ENCODE measurements around the gene CLDN19. TPM values are rescaled to one million over a fixed set of nuclear protein-coding genes. Genes with fewer than 3 reads are reported as not detected.
"Not testable (repeated sequence)": the region's sequence is repeated elsewhere in the genome, so short reads cannot be mapped to it uniquely, and the experiment has no call there.

CLDN19 gene
- total and polyA plus RNA-seq, 2 donors, result 0.38 to 0.69 TPM

GRCh38 chr1:42751511-42752070 is 11.6 kb upstream of the CLDN19 start:
- 87% methylated on average over 8 of the region's 8 CpGs for WGBS
- not testable (repeated sequence) for H3K4me3 ChIP-seq (ENCODE audit: low read depth, low read length); H3K36me3 ChIP-seq (ENCODE audit: insufficient read depth); DNase-seq (ENCODE audit: extremely low spot score); H3K27ac ChIP-seq (ENCODE audit: low read depth); H3K4me1 ChIP-seq (ENCODE audit: insufficient read depth)

DNA sequence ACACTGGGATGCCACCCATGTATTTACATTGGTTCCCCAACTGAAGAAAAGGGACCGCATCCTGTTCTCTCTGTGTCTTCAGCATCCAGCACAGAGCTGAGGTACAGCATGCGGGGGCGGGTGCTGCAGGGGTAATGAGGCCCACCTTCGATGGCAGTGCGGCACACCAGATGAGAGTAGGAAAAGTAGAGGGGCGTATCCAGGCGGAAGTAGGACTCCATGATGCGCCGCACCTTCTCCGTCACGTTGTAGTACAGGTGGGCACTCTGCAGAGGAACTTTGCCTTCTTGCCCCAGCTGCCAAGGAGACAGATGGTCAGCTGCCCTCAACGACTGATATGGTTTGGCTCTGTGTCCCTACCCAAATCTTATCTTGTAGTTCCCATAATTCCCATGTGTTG is 10.0 kb upstream of the CLDN19 start:
- Histone ChIP-seq H3K4me1 (ENCODE audit: insufficient read depth) (no peaks in the 10 kb centered on the region), H3K36me3 (ENCODE audit: insufficient read depth) (peaks cover 3% of the 10 kb centered on the region), H3K4me3 (ENCODE audit: low read depth, low read length) (no peak overlapping the region), H3K27ac (ENCODE audit: low read depth) (no peak overlapping the region)
- no peak for DNase-seq (ENCODE audit: extremely low spot score)
- 93% methylated on average over 12 of the region's 12 CpGs for WGBS

- 80% methylated on average over 14 of the region's 14 CpGs for WGBS
- H3K4me1 ChIP-seq (ENCODE audit: insufficient read depth), result no peaks in the 10 kb centered on the region
- no peak for DNase-seq (ENCODE audit: extremely low spot score)
- no peak overlapping the region for H3K27ac ChIP-seq (ENCODE audit: low read depth)
- H3K36me3 ChIP-seq (ENCODE audit: insufficient read depth), result peaks cover 3% of the 10 kb centered on the region
- H3K4me3 ChIP-seq (ENCODE audit: low read depth, low read length), result no peak overlapping the region
Observed at GRCh38 chr1:42748461-42749410, 8.7 kb upstream of the CLDN19 start.

GRCh38 chr1:42748021-42748420 is 8.0 kb upstream of the CLDN19 start:
- peaks cover 3% of the 10 kb centered on the region for H3K36me3 ChIP-seq (ENCODE audit: insufficient read depth)
- no peak for DNase-seq (ENCODE audit: extremely low spot score)
- no peaks in the 10 kb centered on the region for H3K4me1 ChIP-seq (ENCODE audit: insufficient read depth)
- H3K4me3 ChIP-seq (ENCODE audit: low read depth, low read length), result no peak overlapping the region
- WGBS, result 87% methylated on average over 10 of the region's 10 CpGs
- H3K27ac ChIP-seq (ENCODE audit: low read depth), result no peak overlapping the region

DNA sequence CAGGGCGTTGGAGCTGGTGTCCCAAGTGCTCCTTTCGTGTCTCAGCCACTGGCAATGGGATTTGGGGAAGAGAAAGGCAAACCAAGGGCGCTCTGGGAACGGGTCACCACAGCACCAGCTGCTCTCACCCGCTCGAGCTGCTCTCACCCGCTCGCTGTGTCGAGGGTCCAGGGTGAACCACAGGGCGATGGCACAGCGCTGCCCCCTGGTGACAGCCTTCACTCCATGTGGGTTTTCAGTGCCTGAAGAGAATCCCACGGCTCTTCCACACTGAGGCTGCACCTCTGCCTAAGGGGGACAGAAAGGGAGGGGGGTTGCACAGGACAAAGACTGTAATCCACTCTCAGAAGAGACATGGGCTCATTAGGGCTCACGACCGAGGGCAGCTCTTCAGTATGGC is 7.1 kb upstream of the CLDN19 start:
- Histone ChIP-seq H3K27ac (ENCODE audit: low read depth) (no peak overlapping the region), H3K36me3 (ENCODE audit: insufficient read depth) (peaks cover 1% of the 10 kb centered on the region), H3K4me3 (ENCODE audit: low read depth, low read length) (no peak overlapping the region), H3K4me1 (ENCODE audit: insufficient read depth) (no peaks in the 10 kb centered on the region)
- no peak for DNase-seq (ENCODE audit: extremely low spot score)
- 57% methylated on average over 14 of the region's 14 CpGs for WGBS

- no peak for DNase-seq (ENCODE audit: extremely low spot score)
- WGBS, result 91% methylated on average over 12 of the region's 12 CpGs
- no peak overlapping the region for H3K27ac ChIP-seq (ENCODE audit: low read depth)
- H3K4me1 ChIP-seq (ENCODE audit: insufficient read depth), result no peaks in the 10 kb centered on the region
- H3K36me3 ChIP-seq (ENCODE audit: insufficient read depth), result peaks cover 1% of the 10 kb centered on the region
- no peak overlapping the region for H3K4me3 ChIP-seq (ENCODE audit: low read depth, low read length)
Observed at GRCh38 chr1:42746436-42747105, 6.5 kb upstream of the CLDN19 start.

GRCh38 chr1:42745851-42746250 is 5.8 kb upstream of the CLDN19 start:
- 37% methylated on average over 8 of the region's 8 CpGs for WGBS
- Histone ChIP-seq H3K4me3 (ENCODE audit: low read depth, low read length) (no peak overlapping the region), H3K27ac (ENCODE audit: low read depth) (no peak overlapping the region), H3K36me3 (ENCODE audit: insufficient read depth) (peaks cover 1% of the 10 kb centered on the region), H3K4me1 (ENCODE audit: insufficient read depth) (no peaks in the 10 kb centered on the region)
- DNase-seq (ENCODE audit: extremely low spot score), result no peak

GRCh38 chr1:42744148-42744413 is 4.0 kb upstream of the CLDN19 start:
- WGBS, result 94% methylated on average over 9 of the region's 9 CpGs
- no peaks in the 10 kb centered on the region for H3K4me1 ChIP-seq (ENCODE audit: insufficient read depth)
- peaks cover 1% of the 10 kb centered on the region for H3K36me3 ChIP-seq (ENCODE audit: insufficient read depth)
- no peak overlapping the region for H3K4me3 ChIP-seq (ENCODE audit: low read depth, low read length)
- no peak for DNase-seq (ENCODE audit: extremely low spot score)
- H3K27ac ChIP-seq (ENCODE audit: low read depth), result no peak overlapping the region

- Histone ChIP-seq H3K36me3 (ENCODE audit: insufficient read depth) (peaks cover 1% of the 10 kb centered on the region), H3K4me1 (ENCODE audit: insufficient read depth) (no peaks in the 10 kb centered on the region), H3K4me3 (ENCODE audit: low read depth, low read length) (no peak overlapping the region), H3K27ac (ENCODE audit: low read depth) (no peak overlapping the region)
- WGBS, result 74% methylated on average over 21 of the region's 21 CpGs
- DNase-seq (ENCODE audit: extremely low spot score), result no peak
Observed at GRCh38 chr1:42743317-42744147, 3.5 kb upstream of the CLDN19 start.

DNA sequence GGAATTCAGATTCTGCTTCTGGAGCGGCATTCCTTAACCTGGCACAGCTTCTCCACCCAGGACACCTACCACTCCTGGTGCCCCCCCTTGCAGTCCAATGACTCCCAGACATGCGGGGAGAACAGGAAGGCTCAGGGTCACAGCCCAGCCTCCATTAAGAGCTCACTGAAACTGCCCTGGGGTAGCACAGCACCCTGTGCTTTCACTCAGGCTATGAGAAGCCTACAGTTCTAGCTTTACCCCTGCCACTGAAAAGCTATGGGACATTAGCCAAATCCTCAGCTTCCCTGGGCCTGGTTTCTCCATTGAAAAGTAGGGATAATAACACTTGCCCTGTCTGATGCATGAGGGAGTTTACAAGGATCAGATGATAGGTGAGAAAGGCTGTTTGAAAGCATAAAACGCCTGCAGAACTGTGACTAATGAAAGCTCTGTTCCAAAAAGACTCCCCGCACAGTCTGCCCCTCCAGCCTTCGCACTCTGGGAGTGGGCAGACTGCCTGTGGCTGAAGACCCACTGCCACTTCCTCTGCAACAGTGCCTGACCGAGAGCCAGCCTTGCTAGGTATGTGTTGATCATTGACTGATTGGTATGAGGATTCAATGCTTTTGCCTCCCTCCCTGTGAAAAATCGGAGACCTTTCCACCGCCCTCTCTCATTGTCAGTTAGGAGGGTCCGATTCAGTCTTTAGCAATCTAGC is 2.7 kb upstream of the CLDN19 start:
- Histone ChIP-seq H3K36me3 (ENCODE audit: insufficient read depth) (peaks cover 1% of the 10 kb centered on the region), H3K4me1 (ENCODE audit: insufficient read depth) (no peaks in the 10 kb centered on the region), H3K4me3 (ENCODE audit: low read depth, low read length) (no peak overlapping the region), H3K27ac (ENCODE audit: low read depth) (no peak overlapping the region)
- WGBS, result 84% methylated on average over 9 of the region's 9 CpGs
- no peak for DNase-seq (ENCODE audit: extremely low spot score)

GRCh38 chr1:42742141-42742540 is 2.1 kb upstream of the CLDN19 start:
- peaks cover 1% of the 10 kb centered on the region for H3K36me3 ChIP-seq (ENCODE audit: insufficient read depth)
- DNase-seq (ENCODE audit: extremely low spot score), result no peak
- no peaks in the 10 kb centered on the region for H3K4me1 ChIP-seq (ENCODE audit: insufficient read depth)
- 93% methylated on average over 8 of the region's 8 CpGs for WGBS
- H3K4me3 ChIP-seq (ENCODE audit: low read depth, low read length), result no peak overlapping the region
- no peak overlapping the region for H3K27ac ChIP-seq (ENCODE audit: low read depth)

DNA sequence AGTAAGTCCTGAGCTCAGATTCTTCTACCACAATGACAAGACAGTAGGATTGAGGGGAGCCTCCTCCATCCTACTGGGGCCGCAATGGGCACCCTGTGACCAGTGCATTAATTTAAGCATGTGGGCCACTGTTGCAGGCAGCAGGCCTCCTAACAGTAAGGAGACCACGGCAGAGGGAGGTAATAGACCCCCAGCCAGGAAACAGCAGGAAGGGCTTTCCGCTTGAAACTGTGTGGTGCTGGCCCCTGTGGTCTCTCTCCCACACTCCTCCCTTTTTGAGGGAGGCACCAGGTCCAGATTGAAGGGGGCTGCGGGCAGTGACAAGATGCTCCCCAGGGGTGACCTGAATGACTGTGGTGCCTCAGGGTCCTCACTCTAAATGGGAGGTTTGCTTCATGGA is 1.7 kb upstream of the CLDN19 start:
- WGBS, result 90% methylated on average over 4 of the region's 4 CpGs
- H3K27ac ChIP-seq (ENCODE audit: low read depth), result no peak overlapping the region

More for the DNA sequence above, 1.7 kb upstream of the CLDN19 start:
- Histone ChIP-seq H3K36me3 (ENCODE audit: insufficient read depth) (peaks cover 1% of the 10 kb centered on the region), H3K4me1 (ENCODE audit: insufficient read depth) (no peaks in the 10 kb centered on the region), H3K4me3 (ENCODE audit: low read depth, low read length) (no peak overlapping the region)
- no peak for DNase-seq (ENCODE audit: extremely low spot score)
